ENCODE measurements around the gene GRIA3. TPM values are rescaled to one million over a fixed set of nuclear protein-coding genes. Genes with fewer than 3 reads are reported as not detected.
A peak's percentile ranks its signal among the peaks of the same experiment; 100 is the strongest.

The GRIA3 gene
- total RNA-seq, 1 experiment from 2014 or later, result not detected

DNA sequence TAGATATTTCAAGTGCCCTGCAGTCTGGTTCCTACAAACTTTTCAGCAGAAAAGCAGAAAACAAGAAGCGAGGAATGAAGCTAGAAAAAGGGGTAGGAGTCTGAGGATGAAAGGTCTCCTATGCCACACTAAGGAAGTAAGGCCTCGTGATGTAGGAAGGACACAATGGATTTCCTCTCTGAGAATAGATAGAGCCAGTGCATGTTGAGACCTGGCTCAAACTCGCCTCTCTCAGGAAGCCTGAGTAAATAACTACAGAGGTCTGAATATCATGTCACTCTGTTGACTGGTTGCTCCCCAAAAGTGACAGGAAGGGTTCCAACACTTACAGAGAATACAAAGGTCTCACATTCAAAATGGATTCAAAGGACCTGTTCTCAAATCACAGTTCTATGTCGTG is 93.3 kb downstream of the GRIA3 start:
- H3K36me3 ChIP-seq (ENCODE audit: control insufficient read depth in 1 of 2, insufficient read depth in 2 of 2, low read length in 2 of 2), result no peaks in the 10 kb centered on the region
- ATAC-seq (no peak), DNase-seq (ENCODE audit: low read depth, low spot score) (no peak)
- no peak for TF ChIP-seq POLR2AphosphoS5 (IDR thresholded peaks at IDR 0.05; ENCODE audit: low read depth, low read length)
- no peak overlapping the region for H3K4me3 ChIP-seq (replicated peaks in 1 of 2; ENCODE audit: low read depth in 1 of 2, low read length in 2 of 2)
- no TSS peak for BruUV-seq (replicated peaks)
- no peaks in the 10 kb centered on the region for H3K9me3 ChIP-seq (ENCODE audit: control insufficient read depth in 1 of 2, insufficient read depth in 1 of 2, low read depth in 1 of 2, low read length in 2 of 2)
- H4K20me1 ChIP-seq (ENCODE audit: insufficient read depth), result no peaks in the 10 kb centered on the region
- intact Hi-C loops (cut with micrococcal nuclease), result no loop called here
- H3K79me2 ChIP-seq (ENCODE audit: insufficient read depth, low read length), result no peaks in the 10 kb centered on the region
- H3K9ac ChIP-seq (ENCODE audit: low read length), result no peak overlapping the region
- ChIA-PET RAD21 (ENCODE audit: low non-redundant PET in 1 of 2, low total read pairs in 2 of 2, uncharacterized antibody in 2 of 2, unreplicated experiment in 2 of 2) (no interaction called here), POLR2A (no interaction called here), CTCF (no interaction called here)
- no peak overlapping the region for H3K27ac ChIP-seq (ENCODE audit: low read depth, low read length)
- no peaks in the 10 kb centered on the region for H3K4me1 ChIP-seq (ENCODE audit: control insufficient read depth in 1 of 2, insufficient read depth in 2 of 2, low read length in 2 of 2)
- no peak overlapping the region for H2AFZ ChIP-seq (ENCODE audit: low read depth, low read length, poor library complexity, severe bottlenecking)
- no peak overlapping the region for H3K4me2 ChIP-seq (ENCODE audit: low read length)
- H3K27me3 ChIP-seq (ENCODE audit: insufficient read depth, low read length), result no peaks in the 10 kb centered on the region
- H3K9me2 ChIP-seq (ENCODE audit: insufficient read depth), result no peaks in the 10 kb centered on the region

- H3K27ac ChIP-seq (ENCODE audit: low read depth, low read length), result no peak overlapping the region
- no peak overlapping the region for H3K4me3 ChIP-seq (replicated peaks in 1 of 2; ENCODE audit: low read depth in 1 of 2, low read length in 2 of 2)
- no peak overlapping the region for H3K9ac ChIP-seq (ENCODE audit: low read length)
- no peak overlapping the region for H3K4me2 ChIP-seq (ENCODE audit: low read length)
- no peaks in the 10 kb centered on the region for H3K27me3 ChIP-seq (ENCODE audit: insufficient read depth, low read length)
- H3K79me2 ChIP-seq (ENCODE audit: insufficient read depth, low read length), result no peaks in the 10 kb centered on the region
- H3K36me3 ChIP-seq (ENCODE audit: control insufficient read depth in 1 of 2, insufficient read depth in 2 of 2, low read length in 2 of 2), result no peaks in the 10 kb centered on the region
- POLR2A ChIA-PET, result no interaction called here
- no peak for DNase-seq (ENCODE audit: low read depth, low spot score)
- no TSS peak for BruUV-seq (replicated peaks)
- no peak for ATAC-seq
- no peaks in the 10 kb centered on the region for H4K20me1 ChIP-seq (ENCODE audit: insufficient read depth)
- CTCF ChIA-PET, result no interaction called here
- no peaks in the 10 kb centered on the region for H3K9me2 ChIP-seq (ENCODE audit: insufficient read depth)
- H3K4me1 ChIP-seq (ENCODE audit: control insufficient read depth in 1 of 2, insufficient read depth in 2 of 2, low read length in 2 of 2), result no peaks in the 10 kb centered on the region
- no peak overlapping the region for H2AFZ ChIP-seq (ENCODE audit: low read depth, low read length, poor library complexity, severe bottlenecking)
- intact Hi-C loops (cut with micrococcal nuclease), result no loop called here
- TF ChIP-seq, protein P1, sequence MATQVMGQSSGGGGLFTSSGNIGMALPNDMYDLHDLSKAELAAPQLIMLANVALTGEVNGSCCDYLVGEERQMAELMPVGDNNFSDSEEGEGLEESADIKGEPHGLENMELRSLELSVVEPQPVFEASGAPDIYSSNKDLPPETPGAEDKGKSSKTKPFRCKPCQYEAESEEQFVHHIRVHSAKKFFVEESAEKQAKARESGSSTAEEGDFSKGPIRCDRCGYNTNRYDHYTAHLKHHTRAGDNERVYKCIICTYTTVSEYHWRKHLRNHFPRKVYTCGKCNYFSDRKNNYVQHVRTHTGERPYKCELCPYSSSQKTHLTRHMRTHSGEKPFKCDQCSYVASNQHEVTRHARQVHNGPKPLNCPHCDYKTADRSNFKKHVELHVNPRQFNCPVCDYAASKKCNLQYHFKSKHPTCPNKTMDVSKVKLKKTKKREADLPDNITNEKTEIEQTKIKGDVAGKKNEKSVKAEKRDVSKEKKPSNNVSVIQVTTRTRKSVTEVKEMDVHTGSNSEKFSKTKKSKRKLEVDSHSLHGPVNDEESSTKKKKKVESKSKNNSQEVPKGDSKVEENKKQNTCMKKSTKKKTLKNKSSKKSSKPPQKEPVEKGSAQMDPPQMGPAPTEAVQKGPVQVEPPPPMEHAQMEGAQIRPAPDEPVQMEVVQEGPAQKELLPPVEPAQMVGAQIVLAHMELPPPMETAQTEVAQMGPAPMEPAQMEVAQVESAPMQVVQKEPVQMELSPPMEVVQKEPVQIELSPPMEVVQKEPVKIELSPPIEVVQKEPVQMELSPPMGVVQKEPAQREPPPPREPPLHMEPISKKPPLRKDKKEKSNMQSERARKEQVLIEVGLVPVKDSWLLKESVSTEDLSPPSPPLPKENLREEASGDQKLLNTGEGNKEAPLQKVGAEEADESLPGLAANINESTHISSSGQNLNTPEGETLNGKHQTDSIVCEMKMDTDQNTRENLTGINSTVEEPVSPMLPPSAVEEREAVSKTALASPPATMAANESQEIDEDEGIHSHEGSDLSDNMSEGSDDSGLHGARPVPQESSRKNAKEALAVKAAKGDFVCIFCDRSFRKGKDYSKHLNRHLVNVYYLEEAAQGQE (IDR thresholded peaks at IDR 0.05; ENCODE audit: low read depth), result no peak
- TF ChIP-seq, protein P2, sequence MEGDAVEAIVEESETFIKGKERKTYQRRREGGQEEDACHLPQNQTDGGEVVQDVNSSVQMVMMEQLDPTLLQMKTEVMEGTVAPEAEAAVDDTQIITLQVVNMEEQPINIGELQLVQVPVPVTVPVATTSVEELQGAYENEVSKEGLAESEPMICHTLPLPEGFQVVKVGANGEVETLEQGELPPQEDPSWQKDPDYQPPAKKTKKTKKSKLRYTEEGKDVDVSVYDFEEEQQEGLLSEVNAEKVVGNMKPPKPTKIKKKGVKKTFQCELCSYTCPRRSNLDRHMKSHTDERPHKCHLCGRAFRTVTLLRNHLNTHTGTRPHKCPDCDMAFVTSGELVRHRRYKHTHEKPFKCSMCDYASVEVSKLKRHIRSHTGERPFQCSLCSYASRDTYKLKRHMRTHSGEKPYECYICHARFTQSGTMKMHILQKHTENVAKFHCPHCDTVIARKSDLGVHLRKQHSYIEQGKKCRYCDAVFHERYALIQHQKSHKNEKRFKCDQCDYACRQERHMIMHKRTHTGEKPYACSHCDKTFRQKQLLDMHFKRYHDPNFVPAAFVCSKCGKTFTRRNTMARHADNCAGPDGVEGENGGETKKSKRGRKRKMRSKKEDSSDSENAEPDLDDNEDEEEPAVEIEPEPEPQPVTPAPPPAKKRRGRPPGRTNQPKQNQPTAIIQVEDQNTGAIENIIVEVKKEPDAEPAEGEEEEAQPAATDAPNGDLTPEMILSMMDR (IDR thresholded peaks at IDR 0.05 in 2 of 3, conservative IDR thresholded peaks at IDR 0.05 in 1 of 3; ENCODE audit: borderline replicate concordance in 1 of 3, insufficient read depth in 1 of 3, low read depth in 2 of 3, low read length in 2 of 3), result 0 out of 6 replicates have a peak, but pooled peaks of 1 of the 3 experiments have one; percentile 3
- no peaks in the 10 kb centered on the region for H3K9me3 ChIP-seq (ENCODE audit: control insufficient read depth in 1 of 2, insufficient read depth in 1 of 2, low read depth in 1 of 2, low read length in 2 of 2)
- RAD21 ChIA-PET (ENCODE audit: low non-redundant PET in 1 of 2, low total read pairs in 2 of 2, uncharacterized antibody in 2 of 2, unreplicated experiment in 2 of 2), result no interaction called here
These were observed 93.7 kb downstream of the GRIA3 start for GRCh38 chrX:123277821-123278220.
